GM18520 (cell line): ENCODE results near the gene PSMD11.
A peak's percentile ranks its signal among the peaks of the same experiment; 100 is the strongest.
"Not testable (repeated sequence)": the region's sequence is repeated elsewhere in the genome, so short reads cannot be mapped to it uniquely, and the experiment has no call there.

Source experiments
- ATAC-seq: cut with Tn5 transposase; IDR thresholded peaks from one replicate; pipeline ENCODE4 v1.9.1; 2021; ENCODE audit not compliant: unreplicated experiment

PSMD11 gene

DNA sequence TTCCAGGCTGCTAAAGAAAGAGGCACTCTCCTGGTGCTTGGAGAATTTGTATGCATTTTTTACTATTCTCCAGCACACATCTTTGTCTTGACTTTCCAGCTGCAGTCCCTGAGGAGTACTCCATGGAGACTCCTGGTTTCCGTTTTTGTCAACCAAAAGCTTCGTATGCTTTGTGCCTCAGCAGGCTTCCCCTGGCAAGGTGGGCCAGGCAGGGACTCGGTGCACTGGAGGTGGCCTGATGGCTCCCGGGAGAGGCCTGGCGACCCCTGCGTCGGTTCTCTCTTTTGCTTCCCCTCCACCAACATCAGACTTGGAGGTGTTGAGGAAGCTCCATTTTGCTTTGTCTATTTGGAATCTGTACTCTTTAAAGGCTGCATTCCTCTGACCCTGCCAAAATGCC is 66.2 kb downstream of the PSMD11 start:
- no peak for ATAC-seq

DNA sequence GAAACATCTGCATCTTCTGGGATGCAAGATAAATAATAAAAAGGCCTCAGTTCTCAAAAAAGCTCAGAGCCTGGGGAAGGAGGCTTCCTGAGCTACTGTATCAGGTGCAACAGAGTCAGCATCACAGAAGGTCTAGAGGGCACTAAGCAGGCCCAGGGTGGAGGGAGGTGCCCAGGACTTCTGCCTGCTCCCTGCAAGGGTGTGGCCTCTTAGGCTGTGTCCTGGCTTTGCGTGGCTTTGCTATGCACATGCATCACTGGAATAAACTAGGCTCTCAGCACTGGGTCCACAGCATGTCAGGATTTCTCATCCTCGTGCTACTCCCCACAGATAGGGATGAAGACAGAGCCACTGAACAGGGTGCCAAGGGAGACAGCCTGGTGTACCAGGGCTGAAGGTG is 68.0 kb downstream of the PSMD11 start:
- no peak for ATAC-seq

- no peak for ATAC-seq
These were observed 69.3 kb downstream of the PSMD11 start for GRCh38 chr17:32513579-32513978.

GRCh38 chr17:32514606-32515005 is 70.3 kb downstream of the PSMD11 start:
- no peak for ATAC-seq

DNA sequence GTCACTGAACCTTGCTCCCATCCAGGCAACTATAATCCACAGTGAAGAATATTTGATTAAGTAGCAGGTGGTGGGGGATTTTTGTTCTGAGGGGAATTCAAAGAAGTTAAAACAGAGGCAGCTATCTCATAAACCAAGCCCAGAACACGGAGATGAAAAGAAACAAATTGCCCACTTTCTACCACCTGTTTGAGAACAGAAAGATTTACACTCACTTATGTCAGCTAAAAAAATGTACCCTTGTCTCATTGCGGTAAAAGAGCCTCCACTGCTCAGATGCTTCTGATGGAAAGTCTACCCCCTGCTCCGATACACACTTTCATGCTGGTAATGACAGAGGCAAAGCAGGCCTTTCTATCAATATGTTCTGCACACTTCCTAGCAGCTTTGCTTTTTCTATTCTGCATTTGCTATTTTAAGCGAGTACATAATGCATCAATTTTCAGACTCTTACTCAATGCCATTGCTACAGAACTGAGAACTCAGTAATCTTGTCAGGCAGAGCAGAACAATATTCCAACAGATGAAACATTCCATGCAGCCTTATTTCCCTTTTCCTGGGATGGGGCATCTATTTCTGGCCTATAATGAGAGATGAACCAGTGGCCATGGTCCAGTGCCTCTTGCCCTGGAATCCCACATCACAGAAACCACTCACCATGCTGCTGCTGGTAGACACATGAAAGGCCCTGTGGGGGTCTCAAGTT is 71.5 kb downstream of the PSMD11 start:
- ATAC-seq = peak; percentile 35

DNA sequence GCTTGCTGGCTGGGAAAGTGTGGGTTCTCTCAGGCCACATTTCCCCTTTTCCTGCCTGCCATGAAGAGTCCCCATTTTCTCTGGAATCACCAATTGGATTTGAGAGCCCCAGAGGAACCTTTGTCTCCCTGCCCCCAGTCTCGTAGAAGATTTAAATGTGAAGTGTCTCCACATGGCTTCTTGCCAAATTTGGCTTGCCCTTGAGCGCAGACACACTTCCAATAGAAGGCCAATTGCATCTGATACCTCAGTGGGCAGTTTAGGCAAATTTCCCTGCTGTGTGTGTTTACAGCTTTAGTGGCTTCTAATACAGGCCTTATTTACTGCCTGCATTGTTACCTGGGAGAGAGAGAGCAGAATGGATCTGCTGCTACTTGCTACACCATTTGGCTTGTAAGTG is 72.1 kb downstream of the PSMD11 start:
- ATAC-seq = no peak

- ATAC-seq = no peak
These were observed 72.8 kb downstream of the PSMD11 start for GRCh38 chr17:32516940-32517701.

GRCh38 chr17:32517982-32518381 is 73.7 kb downstream of the PSMD11 start:
- ATAC-seq = no peak

DNA sequence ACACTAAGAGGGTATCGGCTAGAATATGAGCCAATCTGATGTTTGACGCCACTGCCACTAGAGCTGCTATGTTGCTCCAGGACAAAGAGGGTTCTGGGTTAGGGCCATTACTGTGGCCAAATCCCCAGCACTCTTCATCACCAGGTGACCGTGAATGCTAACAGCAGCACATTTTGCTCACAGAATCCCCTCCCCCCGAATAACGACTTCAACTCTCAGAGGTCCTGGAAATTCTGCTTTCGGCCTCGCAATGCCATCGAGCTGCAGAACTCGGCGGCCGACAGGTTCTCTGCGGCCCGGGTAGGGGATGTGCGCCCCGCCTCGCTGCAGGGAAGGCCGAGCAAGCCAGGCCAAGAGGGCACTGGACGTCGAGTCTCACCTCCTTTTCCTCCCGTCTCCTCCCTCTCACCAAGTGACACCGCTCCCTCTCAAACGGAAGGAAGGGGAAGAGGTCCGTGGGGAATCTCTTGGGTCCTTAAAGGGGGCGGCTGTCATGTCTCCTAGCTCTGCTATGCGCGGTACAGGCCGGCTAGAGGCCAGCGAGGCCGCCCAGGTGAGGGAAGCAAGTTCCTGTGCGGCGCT is 74.4 kb downstream of the PSMD11 start:
- ATAC-seq = no peak

DNA sequence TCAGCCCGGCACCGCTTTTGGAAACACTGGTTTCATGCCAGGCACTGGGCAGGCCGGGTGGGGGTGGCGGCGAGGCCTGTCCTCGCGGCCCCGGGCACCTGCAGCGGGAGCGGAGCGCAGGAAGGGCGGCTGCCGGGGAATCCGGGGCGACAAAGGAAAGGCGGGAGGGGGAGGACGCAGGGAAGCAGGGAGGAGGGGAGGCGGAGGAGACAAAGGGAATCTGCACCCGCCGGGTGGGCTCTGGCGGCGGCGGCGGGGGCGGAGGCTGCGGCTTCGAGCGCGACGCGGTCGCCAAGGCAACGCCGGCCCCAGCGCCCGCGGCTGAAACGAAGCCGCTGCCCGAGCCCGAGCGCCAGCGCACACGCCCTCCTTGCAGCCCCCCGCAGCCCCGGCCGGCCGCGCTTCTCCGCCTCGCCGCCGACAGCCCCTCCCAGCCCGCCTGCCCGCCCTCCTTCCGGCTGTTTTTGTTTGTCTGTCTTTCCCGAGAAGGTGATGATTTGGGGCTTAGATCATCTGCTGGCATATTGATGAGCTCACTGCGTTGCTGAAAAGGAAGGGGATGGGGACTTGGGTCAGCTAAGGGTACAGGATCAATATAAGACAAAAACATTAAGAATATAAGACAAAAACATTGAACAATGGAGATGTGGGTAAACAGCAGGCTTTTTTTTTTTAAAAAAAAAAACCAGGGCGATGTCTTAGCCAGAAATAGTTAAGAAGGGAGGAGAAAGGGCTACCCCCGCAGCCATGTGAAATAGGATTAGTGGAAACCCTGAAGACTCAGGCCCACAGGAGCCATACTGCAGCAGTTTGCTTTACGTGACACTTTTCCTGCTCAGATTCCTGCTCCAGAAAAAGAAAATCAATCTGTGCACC is 75.2 kb downstream of the PSMD11 start:
- ATAC-seq = no peak

DNA sequence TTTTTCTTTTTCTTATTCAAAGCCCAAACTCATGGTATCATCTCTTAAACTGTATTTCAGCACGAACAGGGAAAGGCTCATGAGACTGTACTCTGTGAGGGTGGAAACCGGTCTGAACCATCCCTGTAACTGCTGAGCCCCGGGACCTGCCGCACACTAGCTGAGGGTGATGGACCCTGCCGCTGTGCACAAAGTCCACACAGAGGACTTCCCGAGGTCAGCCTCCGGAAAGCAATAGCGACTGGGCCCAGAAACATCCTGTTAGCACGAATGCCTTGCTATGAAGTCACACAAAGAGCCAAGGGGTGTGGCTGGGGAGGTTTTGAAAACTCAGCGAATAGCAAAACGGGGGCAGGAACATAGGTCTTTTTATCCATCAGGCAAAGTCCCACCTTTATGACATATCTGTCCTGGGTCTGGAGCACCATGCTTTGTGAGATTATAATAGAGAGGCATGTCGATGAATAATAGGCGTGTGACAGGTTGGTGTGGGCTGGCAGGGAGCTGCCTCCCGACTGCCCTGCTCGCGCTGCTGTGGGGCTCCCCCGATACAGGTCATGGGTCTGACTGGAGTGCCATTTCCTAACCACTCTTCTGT is 75.9 kb downstream of the PSMD11 start:
- no peak for ATAC-seq

DNA sequence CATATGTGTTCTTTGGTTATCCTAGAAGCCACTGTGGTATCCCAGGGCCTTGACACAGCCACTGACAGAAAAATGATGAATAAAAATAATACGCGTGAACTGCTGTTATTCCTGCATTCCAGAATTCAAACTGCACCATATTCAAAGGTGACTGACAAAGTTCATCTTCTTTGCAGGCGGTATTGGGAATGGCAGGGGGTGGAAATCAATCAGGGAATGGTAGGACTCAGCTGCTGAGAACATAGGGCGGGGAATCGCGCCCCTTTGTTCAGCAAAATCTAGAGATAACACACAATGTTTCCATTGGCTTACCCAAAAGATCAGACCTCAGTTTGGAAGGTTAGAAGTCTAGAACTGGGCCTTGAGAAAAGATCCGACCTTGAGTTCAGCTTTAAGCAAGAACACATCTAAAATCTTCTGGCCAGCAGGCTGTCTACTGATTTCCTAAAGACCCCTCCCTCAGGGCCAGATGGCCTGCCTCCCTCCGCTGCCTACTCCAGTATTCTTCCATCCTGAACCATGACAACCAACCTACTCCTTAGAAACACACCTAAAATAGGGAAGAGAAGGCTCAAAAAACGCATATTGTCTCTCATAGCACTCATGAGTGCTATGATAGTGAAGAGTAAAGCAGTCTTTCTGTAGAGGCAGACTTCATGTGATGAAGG is 76.6 kb downstream of the PSMD11 start:
- ATAC-seq = no peak

DNA sequence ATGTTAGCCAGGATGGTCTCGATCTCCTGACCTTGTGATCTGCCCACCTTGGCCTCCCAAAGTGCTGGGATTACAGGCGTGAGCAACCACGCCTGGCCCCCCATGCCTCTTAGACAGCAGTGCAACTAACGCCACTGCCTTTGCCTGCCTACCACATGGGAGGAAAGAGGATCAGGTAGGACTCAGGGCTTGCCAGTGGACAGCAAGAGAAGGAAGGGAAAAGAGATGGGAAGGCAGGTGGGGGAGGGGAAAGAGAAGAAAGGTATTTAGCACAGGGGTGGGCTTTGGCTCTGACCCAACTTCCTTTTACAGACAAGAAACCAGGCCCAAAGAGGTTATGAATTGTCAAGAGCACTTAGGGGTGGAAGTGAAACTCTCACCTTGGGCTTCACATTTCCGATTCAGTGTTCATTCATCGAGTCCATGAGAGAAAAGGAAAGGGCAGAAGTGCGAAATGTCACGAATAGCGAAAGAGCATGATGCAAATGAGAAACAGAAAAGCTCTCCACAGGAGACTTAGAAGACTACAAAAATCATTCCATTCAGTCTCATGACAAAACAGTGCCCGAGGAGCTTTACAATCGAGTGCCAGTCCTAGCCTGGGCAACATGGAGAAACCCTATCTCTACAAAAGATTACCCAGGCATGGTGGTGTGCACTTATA is 78.8 kb downstream of the PSMD11 start:
- peak; percentile 46 for ATAC-seq

GRCh38 chr17:32523827-32524552 is 79.7 kb downstream of the PSMD11 start:
- peak; percentile 51 for ATAC-seq

GRCh38 chr17:32524553-32524880 is 80.2 kb downstream of the PSMD11 start:
- not testable (repeated sequence) for ATAC-seq

DNA sequence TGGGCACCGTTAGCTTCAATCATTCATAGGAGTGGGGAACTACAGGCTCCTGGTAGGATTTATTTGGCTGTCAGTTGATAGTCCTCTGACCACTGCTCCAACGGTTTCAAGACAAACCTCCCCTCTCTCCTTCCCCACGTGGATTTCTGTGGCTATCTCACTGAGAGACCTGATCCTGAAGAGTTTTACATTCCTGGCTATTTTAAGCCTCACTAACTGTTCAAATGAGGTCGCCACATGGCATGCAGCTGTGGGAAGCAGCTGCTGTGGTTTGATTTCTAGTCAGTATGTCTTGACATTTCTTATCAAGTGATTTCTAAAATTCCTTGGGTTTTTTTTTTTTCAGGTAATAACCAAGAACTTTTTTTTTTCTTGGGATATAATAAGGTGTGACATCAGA is 80.8 kb downstream of the PSMD11 start:
- no peak for ATAC-seq

- no peak for ATAC-seq
These were observed 82.8 kb downstream of the PSMD11 start for GRCh38 chr17:32527146-32527545.

DNA sequence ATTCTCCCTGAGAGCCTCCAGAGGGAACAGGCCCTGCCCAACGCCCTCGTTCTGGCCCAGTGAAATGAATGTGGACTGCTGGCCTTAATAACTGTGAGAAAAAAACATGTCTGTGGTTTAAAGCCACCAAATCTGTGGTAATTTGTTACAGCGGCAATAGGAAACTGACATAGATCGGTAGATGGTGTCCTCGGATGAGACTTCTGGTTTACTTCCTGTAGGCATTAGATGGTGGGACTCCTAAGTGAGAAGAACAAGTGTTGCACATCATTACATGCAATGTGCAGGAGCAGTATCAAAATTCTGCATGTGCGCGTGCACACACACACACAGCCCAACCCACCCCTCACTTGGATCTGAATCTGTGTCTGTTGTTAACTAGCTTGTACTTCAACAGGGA is 84.5 kb downstream of the PSMD11 start:
- no peak for ATAC-seq

GRCh38 chr17:32529604-32530003 is 85.3 kb downstream of the PSMD11 start:
- ATAC-seq = no peak
